Muscle of back (tissue), 13 donors: Measurements from ENCODE around the gene SPDYE18. TPM values are rescaled to one million over a fixed set of nuclear protein-coding genes. Genes with fewer than 3 reads are reported as not detected.
"Not testable (repeated sequence)": the region's sequence is repeated elsewhere in the genome, so short reads cannot be mapped to it uniquely, and the experiment has no call there.

ENCODE experiments used
- DNase-seq, 3 donors: peaks; one replicate each; pipeline versions ENCODE4 v3.0.0 to v3.0.0-alpha.2; 2013
- long read RNA-seq, 9 donors: transcript quantifications; one replicate each; lab custom pipeline, GENCODE V29; 2026
- polyA plus RNA-seq, 10 donors: library from polyadenylated mRNA; unstranded; fragments of 120-200 nt; gene quantifications; one replicate each; pipeline ENCODE4 v1.2.1, GENCODE V29; 2013; ENCODE audit not compliant: insufficient read length in 10 of 10

Gene SPDYE18, protein sequence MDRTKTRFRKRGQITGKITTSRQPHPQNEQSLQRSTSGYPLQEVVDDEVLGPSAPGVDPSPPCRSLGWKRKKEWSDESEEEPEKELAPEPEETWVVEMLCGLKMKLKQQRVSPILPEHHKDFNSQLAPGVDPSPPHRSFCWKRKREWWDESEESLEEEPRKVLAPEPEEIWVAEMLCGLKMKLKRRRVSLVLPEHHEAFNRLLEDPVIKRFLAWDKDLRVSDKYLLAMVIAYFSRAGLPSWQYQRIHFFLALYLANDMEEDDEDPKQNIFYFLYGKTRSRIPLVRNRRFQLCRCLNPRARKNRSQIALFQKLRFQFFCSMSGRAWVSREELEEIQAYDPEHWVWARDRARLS
- under 1 TPM in 8 of 10 donors, not detected in 2; 0.20 to 0.52 (median 0.34) TPM for polyA plus RNA-seq
- long read RNA-seq, donor 1 = 0 reads
- long read RNA-seq, donor 2 = 0 reads
- long read RNA-seq, donor 3 = 0 reads
- long read RNA-seq, donor 4 = 0 reads
- long read RNA-seq, donor 5 = 0 reads
- long read RNA-seq, donor 6 = 0 reads
- long read RNA-seq, donor 7, partial matches to known transcripts = 5 of 5 reads
- long read RNA-seq, donor 7, other reads (novel, unspliced or antisense) = 0 of 5 reads
- long read RNA-seq, donor 8 = 0 reads
- long read RNA-seq, donor 9 = 0 reads

GRCh38 chr7:77062557-77062956 lies at the start of gene SPDYE18:
TSS of gene SPDYE18 (minus strand) at chr7:77062558. CDS start at chr7:77060512, 2,046 bp downstream.
- not testable (repeated sequence) for DNase-seq

DNA sequence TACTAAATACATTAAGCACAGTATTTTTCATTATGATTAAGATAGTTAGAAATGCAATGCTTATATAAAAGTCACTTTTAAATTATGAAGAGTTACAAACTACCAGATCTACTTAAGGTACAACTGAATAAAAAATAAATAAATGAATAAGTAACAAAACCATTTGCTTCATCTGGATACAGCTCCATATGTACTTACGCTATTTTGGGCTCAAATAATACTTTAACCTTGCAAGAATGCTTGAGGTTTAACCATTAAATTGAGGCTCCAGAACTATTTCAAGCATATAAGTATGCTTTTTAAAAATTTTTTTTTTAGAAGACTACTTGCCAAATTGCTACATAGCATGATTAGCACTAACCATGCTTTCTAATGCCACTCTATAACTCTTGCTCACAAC lies 46.0 kb upstream of the SPDYE18 start:
- not testable (repeated sequence) for DNase-seq

- not testable (repeated sequence) for DNase-seq
Observed at GRCh38 chr7:77107659-77108058, 45.3 kb upstream of the SPDYE18 start.

DNA sequence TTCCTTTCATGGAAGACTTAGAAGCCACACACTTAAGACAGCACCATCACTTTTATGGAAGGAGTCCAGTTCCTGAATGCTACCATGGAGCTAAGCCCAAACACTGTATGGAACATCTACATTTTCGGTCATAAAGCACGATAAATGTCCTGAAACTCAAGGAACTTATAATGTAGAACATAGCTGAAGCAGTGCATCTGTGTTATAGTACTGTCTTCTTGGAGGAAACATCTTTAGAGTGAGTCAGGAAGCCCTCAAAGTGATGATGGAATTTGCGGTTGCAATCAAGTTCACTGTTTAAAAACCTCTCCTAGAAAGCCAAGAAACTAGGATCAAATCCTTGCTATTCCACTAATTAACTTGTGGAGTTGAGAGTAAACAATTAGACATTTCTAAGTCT lies 43.5 kb upstream of the SPDYE18 start:
- not testable (repeated sequence) for DNase-seq

- not testable (repeated sequence) for DNase-seq
Observed at GRCh38 chr7:77102671-77103070, 40.3 kb upstream of the SPDYE18 start.

- DNase-seq = not testable (repeated sequence)
Observed at GRCh38 chr7:77101187-77101586, 38.8 kb upstream of the SPDYE18 start.

DNA sequence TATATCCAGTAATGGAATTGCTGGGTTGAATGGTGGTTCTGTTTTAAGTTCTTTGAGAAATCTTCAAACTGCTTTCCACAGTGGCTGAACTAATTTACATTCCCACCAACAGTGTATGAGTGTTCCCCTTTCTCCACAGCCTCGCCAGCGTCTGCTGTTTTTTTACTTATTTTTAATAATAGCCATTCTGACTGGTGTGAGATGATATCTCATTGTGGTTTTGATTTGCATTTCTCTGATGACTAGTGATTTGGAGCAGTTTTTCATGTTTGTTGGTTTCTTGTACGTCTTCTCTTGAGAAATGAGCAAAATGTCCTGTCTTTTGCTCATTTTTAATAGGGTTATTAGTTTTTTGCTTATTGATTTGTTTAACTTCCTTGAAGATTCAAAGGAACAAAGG lies 38.1 kb upstream of the SPDYE18 start:
- not testable (repeated sequence) for DNase-seq

DNA sequence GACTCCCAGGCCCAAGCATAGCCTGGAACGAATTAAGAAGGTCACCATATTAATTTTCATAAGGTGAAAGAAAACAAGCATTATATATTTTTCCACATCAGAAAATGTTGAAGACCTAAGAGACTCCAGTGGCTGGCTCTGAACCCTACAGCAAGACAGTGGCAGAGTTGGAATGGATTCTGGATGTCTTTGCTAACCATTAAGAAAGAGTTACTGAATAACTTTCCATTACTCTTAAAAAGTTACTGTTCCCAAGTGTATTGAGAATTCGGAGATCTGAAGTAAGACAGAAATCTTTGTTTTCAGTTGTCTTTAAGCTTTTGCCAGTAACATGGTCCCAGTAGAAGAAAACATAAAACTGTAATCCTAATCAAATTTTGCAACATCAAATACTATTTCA lies 29.9 kb upstream of the SPDYE18 start:
- DNase-seq = not testable (repeated sequence)

DNA sequence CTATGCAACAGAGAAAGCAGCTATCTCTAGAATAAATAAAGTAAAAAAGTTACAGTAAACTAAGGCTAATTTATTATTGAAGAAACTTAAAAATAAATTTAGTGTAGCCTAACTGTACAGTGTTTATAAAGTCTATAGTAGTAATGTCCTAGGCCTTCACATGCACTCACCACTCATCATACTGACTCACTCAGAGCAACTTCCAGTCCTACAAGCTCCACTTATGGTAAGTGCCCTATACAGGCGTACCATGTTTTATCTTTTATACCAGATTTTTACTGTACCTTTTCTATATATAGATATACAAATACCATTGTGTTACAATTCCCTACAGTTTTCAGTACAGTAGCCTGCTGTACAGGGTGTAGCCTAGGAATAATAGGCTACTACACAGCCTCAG lies 19.8 kb upstream of the SPDYE18 start:
- not testable (repeated sequence) for DNase-seq

DNA sequence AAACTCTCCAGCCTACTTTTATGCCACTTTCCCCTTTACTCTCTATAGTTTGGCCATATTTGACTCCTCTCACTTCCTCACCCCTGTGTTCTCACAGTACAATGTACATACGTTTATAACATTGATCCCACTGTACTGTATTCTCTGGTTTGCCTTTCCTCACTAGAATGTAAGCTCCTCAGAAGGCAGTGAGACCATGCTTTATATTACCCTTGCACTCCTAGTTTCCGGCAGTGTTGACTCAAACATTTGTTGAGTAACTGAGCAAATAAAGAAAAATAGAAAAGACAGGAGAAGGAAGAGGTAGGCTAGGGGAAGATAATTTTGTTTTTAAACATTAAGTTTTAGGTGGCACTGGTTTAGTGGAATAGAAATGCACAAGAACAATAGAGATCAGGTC lies 17.9 kb upstream of the SPDYE18 start:
- DNase-seq = not testable (repeated sequence)

GRCh38 chr7:77079624-77080023 lies 17.3 kb upstream of the SPDYE18 start:
- not testable (repeated sequence) for DNase-seq

DNA sequence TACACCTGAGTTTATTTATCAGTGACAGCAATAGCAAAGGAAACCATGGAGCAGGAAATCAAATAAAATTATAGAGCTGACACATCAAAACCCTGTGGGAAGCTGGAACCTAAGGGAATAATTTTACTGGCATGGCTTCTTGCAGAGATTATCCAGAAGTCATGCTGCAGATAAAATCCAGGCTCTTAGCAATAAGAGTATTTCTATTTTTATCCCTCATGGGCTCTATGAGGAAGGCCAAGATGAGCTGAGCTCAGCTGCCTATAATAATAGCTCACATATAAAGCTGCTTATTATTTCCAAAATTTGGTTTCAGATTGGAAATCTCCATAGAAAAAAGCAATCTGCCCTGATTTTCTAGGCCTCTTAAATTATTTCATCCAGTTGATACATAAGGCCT lies 16.8 kb upstream of the SPDYE18 start:
- DNase-seq = peak in 1 of 3 donors; percentile 0

GRCh38 chr7:77077060-77077459 lies 14.7 kb upstream of the SPDYE18 start:
- DNase-seq = not testable (repeated sequence)

GRCh38 chr7:77074786-77075396 lies 12.5 kb upstream of the SPDYE18 start:
- DNase-seq = not testable (repeated sequence)

- DNase-seq = not testable (repeated sequence)
Observed at GRCh38 chr7:77071108-77071507, 8.8 kb upstream of the SPDYE18 start.

- DNase-seq = not testable (repeated sequence)
Observed at GRCh38 chr7:77065869-77066268, 3.5 kb upstream of the SPDYE18 start.

GRCh38 chr7:77063732-77064131 lies 1.4 kb upstream of the SPDYE18 start:
- not testable (repeated sequence) for DNase-seq

- DNase-seq = not testable (repeated sequence)
Observed at GRCh38 chr7:77032261-77032660, 30.1 kb downstream of the SPDYE18 start, which contains the start of gene SPDYE17. TSS of gene SPDYE17 (minus strand) at chr7:77032361. CDS start at chr7:77030570, 1,791 bp downstream.

DNA sequence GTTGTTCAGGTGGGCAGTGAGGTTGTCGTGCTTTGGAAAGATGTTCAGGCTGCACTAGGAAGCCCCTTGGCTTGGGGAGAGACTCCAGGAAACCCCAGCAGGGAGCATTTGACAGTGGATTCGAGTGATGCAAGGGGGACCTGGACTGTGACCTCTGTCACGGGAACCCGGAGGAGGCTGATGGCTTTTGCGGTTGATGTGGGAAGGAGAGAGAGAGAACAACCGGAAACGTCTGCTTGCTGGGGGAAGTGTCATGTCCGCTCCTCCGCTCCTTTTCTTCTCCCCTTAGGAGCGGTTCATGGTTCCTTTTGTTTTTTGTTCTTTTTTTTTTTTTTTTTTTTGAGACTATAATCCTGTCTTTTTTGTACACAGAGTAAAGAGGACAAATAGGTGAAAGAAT lies 36.0 kb downstream of the SPDYE18 start:
- not testable (repeated sequence) for DNase-seq

DNA sequence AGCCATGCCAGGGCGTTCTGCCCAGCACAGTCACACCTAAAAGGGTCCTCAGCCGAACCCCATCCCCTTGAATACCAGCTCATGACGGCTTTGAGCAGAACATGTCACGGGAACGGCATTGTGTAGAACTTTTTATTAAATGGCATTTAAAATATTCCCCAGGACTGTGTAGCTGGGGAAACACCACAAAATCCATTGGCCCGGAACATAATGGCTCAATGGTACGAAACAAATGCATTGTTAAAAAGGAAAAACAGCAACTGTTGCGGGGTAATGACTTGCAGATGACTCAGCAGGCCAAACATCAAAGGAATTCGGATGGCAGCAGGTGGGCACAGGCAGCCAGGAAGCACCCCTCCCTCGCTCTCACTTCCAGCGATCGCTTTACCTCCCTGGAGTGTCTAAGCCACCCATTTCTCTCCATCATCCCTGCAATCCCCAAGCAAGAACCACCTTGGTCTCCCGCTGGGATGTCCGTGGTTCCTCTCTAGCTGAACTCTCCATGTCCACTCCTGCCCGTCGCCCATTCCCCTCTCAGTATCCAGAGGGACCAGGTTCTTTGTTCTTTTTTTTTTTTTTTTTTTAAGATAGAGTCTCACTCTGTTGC lies 52.2 kb downstream of the SPDYE18 start:
- not testable (repeated sequence) for DNase-seq

DNA sequence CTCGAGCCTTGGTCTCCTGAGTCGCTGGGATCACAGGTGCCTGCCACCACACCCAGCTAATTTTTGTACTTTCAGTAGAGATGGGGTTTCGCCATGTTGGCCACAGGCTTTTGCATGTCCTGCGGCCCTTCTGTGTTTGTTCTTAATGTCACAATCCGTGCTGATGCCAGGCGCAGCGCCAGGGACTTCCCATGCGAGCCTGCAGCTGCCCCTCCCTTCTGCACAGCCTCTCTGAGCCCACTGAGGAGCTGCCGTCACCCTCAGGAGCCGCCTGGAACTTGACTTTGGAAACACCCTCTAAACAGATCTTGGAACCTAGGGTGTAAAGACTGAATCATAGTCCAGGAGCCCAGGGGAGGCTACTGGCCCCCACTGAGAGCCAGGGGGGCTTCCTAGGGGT lies 54.4 kb downstream of the SPDYE18 start:
- DNase-seq = peak in 2 of 3 donors; percentile 15 to 37
